Fibroblast of lung (primary cell): Measurements from ENCODE around the gene ITGAE. TPM values are rescaled to one million over a fixed set of nuclear protein-coding genes. Genes with fewer than 3 reads are reported as not detected.

ENCODE experiments used
- DNase-seq, 2 donors: peaks; one replicate each; pipeline versions ENCODE4 v3.0.0 to v3.0.0-alpha.2; 2010; ENCODE audit warnings: low read depth in 2 of 2
- H2AFZ ChIP-seq: 2 replicates; pipeline ENCODE4 v1.5.1; 2012; ENCODE audit warnings: low read length, control low read depth, inconsistent platforms
- H3K27ac ChIP-seq: 2 replicates; pipeline ENCODE4 v1.5.1; 2011; ENCODE audit warnings: low read length, control low read depth; ENCODE audit not compliant: insufficient read depth
- H3K27me3 ChIP-seq: 2 replicates; pipeline ENCODE4 v1.5.1; 2011; ENCODE audit warnings: mild to moderate bottlenecking, low read length; ENCODE audit not compliant: control insufficient read depth, insufficient read depth
- H3K36me3 ChIP-seq: 2 replicates; pipeline ENCODE4 v1.5.1; 2011; ENCODE audit warnings: low read length; ENCODE audit not compliant: control insufficient read depth, insufficient read depth
- H3K4me1 ChIP-seq: 2 replicates; pipeline ENCODE4 v1.5.1; 2011; ENCODE audit warnings: low read length; ENCODE audit not compliant: control insufficient read depth, insufficient read depth; ENCODE audit errors: extremely low read depth
- H3K4me2 ChIP-seq: 2 replicates; pipeline ENCODE4 v1.5.1; 2011; ENCODE audit warnings: low read length, control low read depth; ENCODE audit not compliant: insufficient read depth; ENCODE audit errors: extremely low read depth
- H3K4me3 ChIP-seq, 4 experiments: fragments of 200-600 bp in 1 of 4; sonication (generic) in 1 of 4; replicated peaks in 1 of 4; 2 replicates each; pipeline ENCODE4 v1.5.1; 2011 to 2016; ENCODE audit warnings: low read length in 4 of 4, low read depth in 3 of 4, mild to moderate bottlenecking in 3 of 4, control low read depth in 2 of 4, inconsistent platforms in 1 of 4, mixed read lengths in 1 of 4; ENCODE audit not compliant: insufficient read depth in 1 of 4; ENCODE audit errors: control extremely low read depth in 1 of 4
- H3K79me2 ChIP-seq: 2 replicates; pipeline ENCODE4 v1.5.1; 2012; ENCODE audit warnings: mild to moderate bottlenecking, low read length, inconsistent platforms; ENCODE audit not compliant: control insufficient read depth, insufficient read depth
- H3K9ac ChIP-seq: 2 replicates; pipeline ENCODE4 v1.5.1; 2011; ENCODE audit warnings: mild to moderate bottlenecking, low read length, control low read depth; ENCODE audit not compliant: insufficient read depth
- H3K9me3 ChIP-seq: 2 replicates; pipeline ENCODE4 v1.5.1; 2012; ENCODE audit warnings: low read depth, low read length; ENCODE audit not compliant: control insufficient read depth, insufficient read depth
- H4K20me1 ChIP-seq: 2 replicates; pipeline ENCODE4 v1.5.1; 2011; ENCODE audit warnings: low read length; ENCODE audit not compliant: control insufficient read depth, insufficient read depth; ENCODE audit errors: extremely low read depth
- CTCF ChIP-seq, 2 donors: IDR thresholded peaks in 1 of 2; conservative IDR thresholded peaks in 1 of 2; 1 replicate in 1 of 2; 2 replicates in 1 of 2; pipeline ENCODE4 v1.5.1; 2011 to 2012; ENCODE audit warnings: low read length in 2 of 2, control low read depth in 1 of 2, inconsistent platforms in 1 of 2, low read depth in 1 of 2, mild to moderate bottlenecking in 1 of 2
- EZH2 ChIP-seq: IDR thresholded peaks from 2 replicates; pipeline ENCODE4 v1.5.1; 2012; ENCODE audit warnings: low read length, control low read depth, mild to moderate bottlenecking; ENCODE audit errors: missing control alignments
- polyA plus RNA-seq, 2 donors: library from polyadenylated mRNA; depleted of rRNA in 1 of 2; stranded (reverse) in 1 of 2; unstranded in 1 of 2; fragments of >200 nt; gene quantifications; 2 replicates each; pipeline ENCODE4 v1.2.1, GENCODE V29; 2011 to 2012; ENCODE audit warnings: missing spikeins in 1 of 2
- total RNA-seq: library from RNA; depleted of rRNA; stranded (reverse); fragments of >200 nt; gene quantifications from 2 replicates; pipeline ENCODE4 v1.2.1, GENCODE V29; 2014

The ITGAE gene
- total and polyA plus RNA-seq, 2 donors (not counting 1 experiment from before 2014, with no cell fraction given), result 29.7 to 72.5 TPM

GRCh38 chr17:3685174-3685573, 115.8 kb downstream of the ITGAE start:
- H3K79me2 ChIP-seq, result no peaks in the 10 kb centered on the region
- no peak overlapping the region for H3K4me2 ChIP-seq
- H3K36me3 ChIP-seq, result no peaks in the 10 kb centered on the region
- no peak for DNase-seq
- TF ChIP-seq EZH2 (no peak), CTCF (conservative IDR thresholded peaks at IDR 0.05 in 1 of 2, IDR thresholded peaks at IDR 0.05 in 1 of 2; ENCODE audit: low read depth in 1 of 2, low read length in 2 of 2) (no peak)
- no peaks in the 10 kb centered on the region for H3K27me3 ChIP-seq
- H3K4me1 ChIP-seq, result no peaks in the 10 kb centered on the region
- no peaks in the 10 kb centered on the region for H4K20me1 ChIP-seq
- H3K9me3 ChIP-seq, result no peaks in the 10 kb centered on the region
- H3K27ac ChIP-seq, result no peak overlapping the region
- H3K9ac ChIP-seq, result no peak overlapping the region
- no peak overlapping the region for H3K4me3 ChIP-seq
- H2AFZ ChIP-seq, result no peak overlapping the region

GRCh38 chr17:3683054-3683511, 117.9 kb downstream of the ITGAE start:
- no peaks in the 10 kb centered on the region for H3K27me3 ChIP-seq
- no peak overlapping the region for H3K27ac ChIP-seq
- no peak for DNase-seq
- H3K4me2 ChIP-seq, result no peak overlapping the region
- H3K9me3 ChIP-seq, result no peaks in the 10 kb centered on the region
- no peaks in the 10 kb centered on the region for H4K20me1 ChIP-seq
- H3K36me3 ChIP-seq, result no peaks in the 10 kb centered on the region
- TF ChIP-seq CTCF (conservative IDR thresholded peaks at IDR 0.05 in 1 of 2, IDR thresholded peaks at IDR 0.05 in 1 of 2; ENCODE audit: low read depth in 1 of 2, low read length in 2 of 2) (peak; percentile 95 to 98), EZH2 (no peak)
- no peaks in the 10 kb centered on the region for H3K4me1 ChIP-seq
- no peak overlapping the region for H3K9ac ChIP-seq
- no peaks in the 10 kb centered on the region for H3K79me2 ChIP-seq
- H2AFZ ChIP-seq, result no peak overlapping the region
- no peak overlapping the region for H3K4me3 ChIP-seq

- no peak for DNase-seq
- Histone ChIP-seq H3K27ac (no peak overlapping the region), H3K4me2 (no peak overlapping the region), H3K79me2 (no peaks in the 10 kb centered on the region), H3K4me3 (no peak overlapping the region), H4K20me1 (no peaks in the 10 kb centered on the region), H3K27me3 (no peaks in the 10 kb centered on the region), H2AFZ (no peak overlapping the region), H3K9ac (no peak overlapping the region), H3K9me3 (no peaks in the 10 kb centered on the region), H3K36me3 (no peaks in the 10 kb centered on the region), H3K4me1 (no peaks in the 10 kb centered on the region)
- TF ChIP-seq CTCF (conservative IDR thresholded peaks at IDR 0.05 in 1 of 2, IDR thresholded peaks at IDR 0.05 in 1 of 2; ENCODE audit: low read depth in 1 of 2, low read length in 2 of 2) (no peak), EZH2 (no peak)
These were observed 119.0 kb downstream of the ITGAE start for GRCh38 chr17:3682033-3682432.
